ENCODE data around the gene PXDN. TPM values are rescaled to one million over a fixed set of nuclear protein-coding genes. Genes with fewer than 3 reads are reported as not detected.
"Not testable (repeated sequence)": the region's sequence is repeated elsewhere in the genome, so short reads cannot be mapped to it uniquely, and the experiment has no call there.

The PXDN gene
- total and polyA plus RNA-seq, 9 of the 15 experiments (the other 6 are each of a cell fraction or from before 2014, with no cell fraction given): 0.49 TPM; not detected in 8

- H3K4me1 ChIP-seq (replicated peaks in 1 of 2; ENCODE audit: control insufficient read depth in 2 of 2, insufficient read depth in 2 of 2, low read length in 2 of 2): no peaks in the 10 kb centered on the region
- DNase-seq (ENCODE audit: extremely low read depth in 1 of 4, low spot score in 3 of 4) (no peak), ATAC-seq (no peak), FAIRE-seq (no peak)
- no peaks in the 10 kb centered on the region for H4K20me1 ChIP-seq (replicated peaks; ENCODE audit: control insufficient read depth, insufficient read depth, low read length)
- ChIA-PET CTCF (ENCODE audit: low intra/inter-chr PET ratio) (no interaction called here), POLR2A (no interaction called here)
- no peak overlapping the region for H3K9ac ChIP-seq (ENCODE audit: insufficient read depth in 1 of 2, low read depth in 2 of 2, low read length in 2 of 2)
- H3K4me3 ChIP-seq: no peak overlapping the region
- H3K27ac ChIP-seq (ENCODE audit: extremely low read depth, low read depth, low read length): no peak overlapping the region
- no peaks in the 10 kb centered on the region for H3K9me1 ChIP-seq (ENCODE audit: control insufficient read depth, insufficient read depth, low read length)
- H3K9me3 ChIP-seq (replicated peaks; ENCODE audit: control insufficient read depth, insufficient read depth, low read depth, low read length): no peaks in the 10 kb centered on the region
- H3K36me3 ChIP-seq (ENCODE audit: control insufficient read depth, insufficient read depth, low read length): no peaks in the 10 kb centered on the region
- TF ChIP-seq HIVEP1 (CRISPR knock-in tag; IDR thresholded peaks at IDR 0.05): no peak
- H3K4me2 ChIP-seq (ENCODE audit: insufficient read depth, low read length): no peak overlapping the region
- H2AFZ ChIP-seq (ENCODE audit: low read depth, low read length): no peak overlapping the region
- WGBS (ENCODE audit: insufficient coverage, low coverage, missing lambda C conversion rate): under 1% methylated on average over 21 of the region's 21 CpGs
- in situ Hi-C loops (cut with MboI) (no loop called here), intact Hi-C loops (cut with micrococcal nuclease) (no loop called here)
- no peaks in the 10 kb centered on the region for H3K79me2 ChIP-seq (ENCODE audit: control insufficient read depth, insufficient read depth, low read length)
- BruUV-seq (replicated peaks): no TSS peak
- H3K27me3 ChIP-seq (ENCODE audit: control insufficient read depth in 2 of 2, insufficient read depth in 2 of 2, low read length in 2 of 2): peaks cover 0 to 30% of the 10 kb centered on the region in 2 experiments; a peak in 2 of 5 replicates
Observed at GRCh38 chr2:1707771-1708418, 36.4 kb downstream of the PXDN start.

- H3K79me2 ChIP-seq (ENCODE audit: control insufficient read depth, insufficient read depth, low read length); H3K9ac ChIP-seq (ENCODE audit: insufficient read depth in 1 of 2, low read depth in 2 of 2, low read length in 2 of 2); H3K36me3 ChIP-seq (ENCODE audit: control insufficient read depth, insufficient read depth, low read length); CTCF ChIA-PET (ENCODE audit: low intra/inter-chr PET ratio); POLR2A ChIA-PET; ATAC-seq; H3K9me3 ChIP-seq (replicated peaks; ENCODE audit: control insufficient read depth, insufficient read depth, low read depth, low read length); H3K4me1 ChIP-seq (replicated peaks in 1 of 2; ENCODE audit: control insufficient read depth in 2 of 2, insufficient read depth in 2 of 2, low read length in 2 of 2); intact Hi-C loops (cut with micrococcal nuclease); in situ Hi-C loops (cut with MboI); H3K4me2 ChIP-seq (ENCODE audit: insufficient read depth, low read length); DNase-seq (ENCODE audit: extremely low read depth in 1 of 4, low spot score in 3 of 4); BruUV-seq (replicated peaks); H4K20me1 ChIP-seq (replicated peaks; ENCODE audit: control insufficient read depth, insufficient read depth, low read length); H2AFZ ChIP-seq (ENCODE audit: low read depth, low read length); FAIRE-seq; H3K27ac ChIP-seq (ENCODE audit: extremely low read depth, low read depth, low read length); H3K9me1 ChIP-seq (ENCODE audit: control insufficient read depth, insufficient read depth, low read length); H3K4me3 ChIP-seq: not testable (repeated sequence)
- peaks cover 0 to 29% of the 10 kb centered on the region in 2 experiments; a peak in 2 of 5 replicates for H3K27me3 ChIP-seq (ENCODE audit: control insufficient read depth in 2 of 2, insufficient read depth in 2 of 2, low read length in 2 of 2)
- WGBS (ENCODE audit: insufficient coverage, low coverage, missing lambda C conversion rate): 2% methylated on average over 10 of the region's 15 CpGs
Observed at GRCh38 chr2:1706089-1706841, 38.0 kb downstream of the PXDN start.

Measured in K562 (cell line).